ENCODE results near the gene OR1I1. TPM values are rescaled to one million over a fixed set of nuclear protein-coding genes. Genes with fewer than 3 reads are reported as not detected.
"Not testable (repeated sequence)": the region's sequence is repeated elsewhere in the genome, so short reads cannot be mapped to it uniquely, and the experiment has no call there.

The OR1I1 gene
- total RNA-seq, 1 donor from 2014 or later = not detected

DNA sequence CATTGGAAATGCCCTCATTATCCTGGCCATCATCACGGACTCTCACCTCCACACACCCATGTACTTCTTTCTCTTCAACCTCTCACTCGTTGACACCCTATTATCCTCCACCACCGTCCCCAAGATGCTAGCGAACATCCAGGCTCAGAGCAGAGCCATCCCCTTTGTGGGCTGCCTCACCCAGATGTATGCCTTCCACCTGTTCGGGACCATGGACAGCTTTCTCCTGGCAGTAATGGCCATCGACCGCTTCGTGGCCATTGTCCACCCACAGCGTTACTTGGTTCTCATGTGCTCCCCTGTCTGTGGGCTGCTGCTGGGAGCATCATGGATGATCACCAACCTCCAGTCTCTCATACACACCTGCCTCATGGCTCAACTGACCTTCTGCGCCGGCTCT is 5.2 kb downstream of the OR1I1 start:
- H3K27ac ChIP-seq = no peak overlapping the region
- ATAC-seq (no peak), DNase-seq (no peak)
- H3K9me3 ChIP-seq = no peaks in the 10 kb centered on the region
- no peak overlapping the region for H3K4me3 ChIP-seq
- TF ChIP-seq, protein P1, sequence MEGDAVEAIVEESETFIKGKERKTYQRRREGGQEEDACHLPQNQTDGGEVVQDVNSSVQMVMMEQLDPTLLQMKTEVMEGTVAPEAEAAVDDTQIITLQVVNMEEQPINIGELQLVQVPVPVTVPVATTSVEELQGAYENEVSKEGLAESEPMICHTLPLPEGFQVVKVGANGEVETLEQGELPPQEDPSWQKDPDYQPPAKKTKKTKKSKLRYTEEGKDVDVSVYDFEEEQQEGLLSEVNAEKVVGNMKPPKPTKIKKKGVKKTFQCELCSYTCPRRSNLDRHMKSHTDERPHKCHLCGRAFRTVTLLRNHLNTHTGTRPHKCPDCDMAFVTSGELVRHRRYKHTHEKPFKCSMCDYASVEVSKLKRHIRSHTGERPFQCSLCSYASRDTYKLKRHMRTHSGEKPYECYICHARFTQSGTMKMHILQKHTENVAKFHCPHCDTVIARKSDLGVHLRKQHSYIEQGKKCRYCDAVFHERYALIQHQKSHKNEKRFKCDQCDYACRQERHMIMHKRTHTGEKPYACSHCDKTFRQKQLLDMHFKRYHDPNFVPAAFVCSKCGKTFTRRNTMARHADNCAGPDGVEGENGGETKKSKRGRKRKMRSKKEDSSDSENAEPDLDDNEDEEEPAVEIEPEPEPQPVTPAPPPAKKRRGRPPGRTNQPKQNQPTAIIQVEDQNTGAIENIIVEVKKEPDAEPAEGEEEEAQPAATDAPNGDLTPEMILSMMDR (IDR thresholded peaks at IDR 0.05) = no peak
- H3K36me3 ChIP-seq = no peaks in the 10 kb centered on the region
- intact Hi-C loops (cut with DNase I) = no loop called here
- H3K4me1 ChIP-seq = peaks cover 4% of the 10 kb centered on the region
- peaks cover 7% of the 10 kb centered on the region for H3K27me3 ChIP-seq (ENCODE audit: low read depth)

DNA sequence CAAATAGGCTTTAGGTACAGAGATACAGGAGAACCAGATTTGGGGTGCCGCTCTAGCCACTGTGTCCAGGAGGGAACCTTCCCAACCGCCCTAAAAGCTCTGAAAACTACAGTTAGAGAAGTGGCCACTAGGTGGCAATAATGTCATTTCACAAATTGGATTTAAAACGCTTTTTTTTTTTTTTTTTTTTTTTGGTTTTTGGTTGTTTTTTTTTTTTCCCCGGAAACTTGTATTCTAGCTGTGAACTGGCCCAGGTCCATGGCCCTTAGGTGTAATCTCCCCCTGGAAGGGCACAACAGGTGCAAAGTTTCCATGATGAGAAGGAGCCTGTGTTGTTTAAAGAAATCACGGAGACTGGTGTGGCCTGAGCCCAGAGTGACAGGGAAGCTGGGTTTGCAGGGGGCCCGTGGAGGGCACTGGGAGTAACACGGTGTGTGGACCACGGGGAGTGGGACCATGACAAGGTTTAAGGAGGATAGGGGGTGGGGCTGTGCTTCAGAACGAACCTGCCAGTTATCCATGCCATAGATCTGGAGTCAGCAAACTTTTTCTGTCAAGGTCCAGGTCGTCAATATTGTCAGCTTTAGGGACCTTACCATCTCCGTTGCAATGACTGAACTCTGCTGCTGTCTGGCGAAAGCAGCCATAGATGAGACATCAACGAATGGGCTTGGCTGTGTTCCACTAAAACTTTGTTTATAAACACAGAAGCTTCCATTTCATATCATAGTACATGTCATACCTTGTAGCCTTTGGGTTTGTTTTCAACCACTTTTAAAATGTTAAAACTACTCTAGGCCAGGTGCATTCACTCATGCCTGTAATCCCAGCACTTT is 10.1 kb downstream of the OR1I1 start:
- DNase-seq = no peak
- Histone ChIP-seq H3K27me3 (ENCODE audit: low read depth) (no peaks in the 10 kb centered on the region), H3K36me3 (no peaks in the 10 kb centered on the region), H3K4me1 (peaks cover 6% of the 10 kb centered on the region), H3K27ac (no peak overlapping the region), H3K9me3 (no peaks in the 10 kb centered on the region), H3K4me3 (no peak overlapping the region)
- peak; percentile 50 to 69 for ATAC-seq
- TF ChIP-seq, protein P1 (IDR thresholded peaks at IDR 0.05) = peak; percentile 70
- intact Hi-C loops (cut with DNase I) = no loop called here

DNA sequence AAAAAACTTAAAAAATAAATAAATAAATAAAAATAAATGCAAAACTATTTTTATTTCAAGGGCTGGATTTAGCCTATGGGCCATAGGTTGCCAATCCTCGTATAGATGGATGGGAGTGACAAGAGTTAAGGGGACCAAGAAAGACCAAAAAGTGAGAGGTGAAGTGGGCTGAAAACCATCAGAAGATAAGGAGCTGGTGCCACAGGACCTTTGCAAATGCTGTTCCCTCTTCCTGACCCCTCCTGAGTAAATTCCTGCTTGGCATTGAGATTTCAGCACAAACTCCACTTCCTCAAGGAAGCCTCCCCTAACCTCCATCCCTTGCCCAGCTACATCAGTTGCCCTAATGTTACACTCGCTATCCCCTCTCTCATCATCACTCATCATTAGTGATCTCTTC is 11.0 kb downstream of the OR1I1 start:
- TF ChIP-seq, protein P1 (IDR thresholded peaks at IDR 0.05) = no peak
- ATAC-seq = no peak
- no peak overlapping the region for H3K4me3 ChIP-seq
- no peaks in the 10 kb centered on the region for H3K27me3 ChIP-seq (ENCODE audit: low read depth)
- no peaks in the 10 kb centered on the region for H3K9me3 ChIP-seq
- H3K36me3 ChIP-seq = no peaks in the 10 kb centered on the region
- no peak overlapping the region for H3K27ac ChIP-seq
- peaks cover 6% of the 10 kb centered on the region for H3K4me1 ChIP-seq
- intact Hi-C loops (cut with DNase I) = no loop called here
- no peak for DNase-seq

GRCh38 chr19:15096223-15096622 is 14.2 kb downstream of the OR1I1 start:
- intact Hi-C loops (cut with DNase I) = no loop called here
- Histone ChIP-seq H3K27ac (no peak overlapping the region), H3K4me1 (peaks cover 6% of the 10 kb centered on the region), H3K9me3 (no peaks in the 10 kb centered on the region), H3K27me3 (ENCODE audit: low read depth) (no peaks in the 10 kb centered on the region), H3K36me3 (no peaks in the 10 kb centered on the region), H3K4me3 (no peak overlapping the region)
- DNase-seq (no peak), ATAC-seq (no peak)
- TF ChIP-seq, protein P1 (IDR thresholded peaks at IDR 0.05) = no peak

DNA sequence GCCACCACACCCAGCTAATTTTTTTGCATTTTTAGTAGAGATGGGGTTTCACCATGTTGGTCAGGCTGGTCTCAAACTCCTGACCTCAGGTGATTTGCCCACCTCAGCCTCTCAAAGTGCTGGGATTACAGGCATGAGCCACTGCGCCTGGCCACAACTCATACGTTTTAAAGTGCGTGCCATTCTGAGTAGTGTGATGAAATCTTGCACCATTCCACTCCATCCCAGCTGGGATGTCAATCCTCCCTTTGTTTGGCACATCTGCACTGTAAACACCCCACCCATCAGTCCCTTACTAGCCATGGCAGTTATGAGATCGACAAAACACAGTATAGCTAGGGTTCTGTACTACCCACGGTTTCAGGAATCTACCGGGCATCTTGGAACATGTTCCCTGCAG is 16.0 kb downstream of the OR1I1 start:
- DNase-seq; H3K4me3 ChIP-seq; H3K27me3 ChIP-seq (ENCODE audit: low read depth); H3K4me1 ChIP-seq; intact Hi-C loops (cut with DNase I); H3K27ac ChIP-seq; H3K9me3 ChIP-seq; H3K36me3 ChIP-seq; ATAC-seq: not testable (repeated sequence)

DNA sequence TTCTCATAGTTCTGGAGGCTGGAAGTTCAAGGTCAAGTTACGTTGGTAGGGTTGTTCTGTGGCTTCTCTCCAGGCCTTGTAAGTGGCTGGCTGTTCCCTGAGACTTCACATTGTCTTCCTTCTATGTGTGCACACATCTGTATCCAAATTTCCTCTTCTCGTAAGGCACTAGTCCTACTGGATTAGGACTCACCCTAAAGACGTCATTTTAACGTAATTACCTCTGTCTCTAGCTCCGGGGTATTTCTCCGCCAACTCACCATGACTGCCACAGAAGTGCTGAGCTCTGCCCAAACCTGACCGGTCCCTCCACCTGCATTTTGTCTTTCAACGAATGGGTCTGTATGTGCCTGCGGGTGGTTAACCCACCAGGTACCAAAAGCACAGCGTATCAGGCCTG is 16.4 kb downstream of the OR1I1 start:
- no peak for ATAC-seq
- H3K27me3 ChIP-seq (ENCODE audit: low read depth) = no peaks in the 10 kb centered on the region
- H3K4me3 ChIP-seq = no peak overlapping the region
- DNase-seq = no peak
- H3K36me3 ChIP-seq = no peaks in the 10 kb centered on the region
- no peak overlapping the region for H3K27ac ChIP-seq
- no peaks in the 10 kb centered on the region for H3K4me1 ChIP-seq
- intact Hi-C loops (cut with DNase I) = no loop called here
- TF ChIP-seq, protein P1 (IDR thresholded peaks at IDR 0.05) = no peak
- no peaks in the 10 kb centered on the region for H3K9me3 ChIP-seq
